ENCODE results near the gene NOS1AP. TPM values are rescaled to one million over a fixed set of nuclear protein-coding genes. Genes with fewer than 3 reads are reported as not detected.

The NOS1AP gene
- total and polyA plus RNA-seq, 12 donors: 0.37 to 12.0 (median 3.1) TPM

GRCh38 chr1:162091681-162092524 lies 22.4 kb downstream of the NOS1AP start:
- no peak overlapping the region for H3K27ac ChIP-seq
- 26 to 44% (median 36%) methylated on average over 4 of the region's 4 CpGs for WGBS, 4 donors
- peaks cover 0 to 8% (median 0%) of the 10 kb centered on the region in 3 donors for H3K9me3 ChIP-seq (replicated peaks in 1 of 3)
- DNase-seq: no peak
- H3K4me3 ChIP-seq: no peak overlapping the region
- H3K27me3 ChIP-seq: no peaks in the 10 kb centered on the region
- peaks cover 0 to 18% of the 10 kb centered on the region in 2 donors for H3K4me1 ChIP-seq (replicated peaks in 1 of 2)
- intact Hi-C loops (cut with DNase I): no loop called here
- TF ChIP-seq POLR2A (IDR thresholded peaks at IDR 0.05): no peak
- TF ChIP-seq, protein P1, sequence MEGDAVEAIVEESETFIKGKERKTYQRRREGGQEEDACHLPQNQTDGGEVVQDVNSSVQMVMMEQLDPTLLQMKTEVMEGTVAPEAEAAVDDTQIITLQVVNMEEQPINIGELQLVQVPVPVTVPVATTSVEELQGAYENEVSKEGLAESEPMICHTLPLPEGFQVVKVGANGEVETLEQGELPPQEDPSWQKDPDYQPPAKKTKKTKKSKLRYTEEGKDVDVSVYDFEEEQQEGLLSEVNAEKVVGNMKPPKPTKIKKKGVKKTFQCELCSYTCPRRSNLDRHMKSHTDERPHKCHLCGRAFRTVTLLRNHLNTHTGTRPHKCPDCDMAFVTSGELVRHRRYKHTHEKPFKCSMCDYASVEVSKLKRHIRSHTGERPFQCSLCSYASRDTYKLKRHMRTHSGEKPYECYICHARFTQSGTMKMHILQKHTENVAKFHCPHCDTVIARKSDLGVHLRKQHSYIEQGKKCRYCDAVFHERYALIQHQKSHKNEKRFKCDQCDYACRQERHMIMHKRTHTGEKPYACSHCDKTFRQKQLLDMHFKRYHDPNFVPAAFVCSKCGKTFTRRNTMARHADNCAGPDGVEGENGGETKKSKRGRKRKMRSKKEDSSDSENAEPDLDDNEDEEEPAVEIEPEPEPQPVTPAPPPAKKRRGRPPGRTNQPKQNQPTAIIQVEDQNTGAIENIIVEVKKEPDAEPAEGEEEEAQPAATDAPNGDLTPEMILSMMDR (IDR thresholded peaks at IDR 0.05): no peak
- H3K36me3 ChIP-seq (replicated peaks in 1 of 2): no peaks in the 10 kb centered on the region

DNA sequence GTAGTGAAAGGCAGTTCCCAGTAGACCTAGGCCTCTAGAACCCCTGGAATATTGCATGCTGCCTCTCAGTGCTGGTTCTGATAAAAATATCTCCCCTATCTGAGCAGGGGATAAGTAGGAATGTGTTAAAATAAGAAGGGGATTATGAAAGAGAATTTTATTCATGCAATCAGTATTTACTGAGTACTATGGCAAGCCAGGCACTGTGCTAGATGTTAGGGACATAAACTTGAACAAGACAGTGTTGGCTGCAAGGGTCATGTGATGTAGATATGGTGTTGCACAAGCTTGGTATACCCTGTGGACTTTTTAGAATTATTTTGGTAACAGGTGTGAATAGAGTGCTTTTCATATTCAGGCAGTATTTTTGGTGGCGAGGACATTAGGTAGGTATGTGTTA lies 23.6 kb downstream of the NOS1AP start:
- no peak overlapping the region for H3K4me3 ChIP-seq
- WGBS, 4 donors: 91 to 100% (median 94%) methylated on average over 1 of the region's 1 CpG
- H3K36me3 ChIP-seq (replicated peaks in 1 of 2): no peaks in the 10 kb centered on the region
- H3K27me3 ChIP-seq: no peaks in the 10 kb centered on the region
- no peak for DNase-seq
- H3K4me1 ChIP-seq (replicated peaks in 1 of 2): peaks cover 0 to 18% of the 10 kb centered on the region in 2 donors
- intact Hi-C loops (cut with DNase I): no loop called here
- no peak overlapping the region for H3K27ac ChIP-seq
- TF ChIP-seq, protein P1 (IDR thresholded peaks at IDR 0.05): no peak
- no peak for TF ChIP-seq POLR2A (IDR thresholded peaks at IDR 0.05)
- peaks cover 0 to 8% (median 0%) of the 10 kb centered on the region in 3 donors for H3K9me3 ChIP-seq (replicated peaks in 1 of 3)

DNA sequence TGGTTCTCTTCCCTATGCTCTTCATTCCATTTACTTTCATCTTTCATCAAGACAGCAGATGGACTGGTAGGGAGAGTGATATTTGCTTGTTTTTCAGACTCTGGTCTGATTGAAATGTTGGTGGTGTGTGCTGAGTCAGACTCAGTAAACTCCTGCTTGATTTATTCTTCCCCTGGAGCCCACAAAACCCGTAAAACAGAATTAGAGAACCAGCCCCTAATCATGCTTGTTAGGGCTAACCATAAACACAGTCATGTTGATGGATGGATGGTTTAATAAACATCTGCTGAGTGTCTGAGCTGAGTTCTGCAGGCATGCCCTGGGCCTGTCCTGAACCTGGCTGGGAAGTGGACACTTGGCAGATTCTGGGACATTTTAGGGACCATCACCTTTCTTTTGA lies 24.8 kb downstream of the NOS1AP start:
- peaks cover 0 to 18% of the 10 kb centered on the region in 2 donors for H3K4me1 ChIP-seq (replicated peaks in 1 of 2)
- no peak for TF ChIP-seq POLR2A (IDR thresholded peaks at IDR 0.05)
- TF ChIP-seq, protein P1 (IDR thresholded peaks at IDR 0.05): no peak
- H3K4me3 ChIP-seq: no peak overlapping the region
- WGBS, 4 donors: 45 to 71% (median 69%) methylated on average over 1 of the region's 1 CpG
- no peak overlapping the region for H3K27ac ChIP-seq
- no peaks in the 10 kb centered on the region for H3K27me3 ChIP-seq
- peaks cover 0 to 8% (median 0%) of the 10 kb centered on the region in 3 donors for H3K9me3 ChIP-seq (replicated peaks in 1 of 3)
- H3K36me3 ChIP-seq (replicated peaks in 1 of 2): no peaks in the 10 kb centered on the region
- intact Hi-C loops (cut with DNase I): no loop called here
- no peak for DNase-seq

GRCh38 chr1:162094723-162095122 lies 25.2 kb downstream of the NOS1AP start:
- no peak for TF ChIP-seq POLR2A (IDR thresholded peaks at IDR 0.05)
- H3K27ac ChIP-seq: no peak overlapping the region
- no peaks in the 10 kb centered on the region for H3K36me3 ChIP-seq (replicated peaks in 1 of 2)
- H3K27me3 ChIP-seq: no peaks in the 10 kb centered on the region
- intact Hi-C loops (cut with DNase I): no loop called here
- H3K4me1 ChIP-seq (replicated peaks in 1 of 2): peaks cover 0 to 18% of the 10 kb centered on the region in 2 donors
- 90 to 100% (median 98%) methylated on average over 2 of the region's 2 CpGs for WGBS, 4 donors
- H3K4me3 ChIP-seq: no peak overlapping the region
- peaks cover 0 to 7% (median 0%) of the 10 kb centered on the region in 3 donors for H3K9me3 ChIP-seq (replicated peaks in 1 of 3)
- DNase-seq: no peak
